ENCODE results near the gene LMBR1. TPM values are rescaled to one million over a fixed set of nuclear protein-coding genes. Genes with fewer than 3 reads are reported as not detected.

LMBR1 gene
- polyA plus RNA-seq, 1 experiment: 5.3 TPM

DNA sequence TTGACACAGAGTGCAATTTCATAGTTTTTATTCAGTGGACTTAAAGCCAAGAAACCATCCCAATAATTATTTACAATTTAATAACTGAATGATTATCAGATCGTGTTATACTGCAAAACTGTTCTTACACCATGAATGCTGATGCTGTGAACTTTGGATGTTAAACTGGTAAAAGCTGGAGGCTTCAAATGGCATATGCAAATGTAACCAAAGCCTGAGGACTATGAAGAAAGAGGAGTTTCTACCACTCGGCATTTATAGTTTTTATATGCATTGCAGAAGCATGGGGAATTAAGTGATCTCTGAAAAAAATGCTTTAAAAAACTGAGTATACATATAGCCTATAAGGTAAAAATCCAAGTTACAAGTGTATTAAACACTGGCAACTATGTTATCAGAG is 210.1 kb downstream of the LMBR1 start:
- CTCF ChIA-PET: interaction anchor here (0.5 to 0.8 kb wide), 2 partner anchors 65 to 998 kb away, joined by 3 read pairs; no protein-coding TSS in a partner anchor
- H3K36me3 ChIP-seq (ENCODE audit: control insufficient read depth, insufficient read depth, low read length): peaks cover 7% of the 10 kb centered on the region
- DNase-seq (ENCODE audit: low read depth): no peak
- POLR2A ChIA-PET: no interaction called here
- no peak overlapping the region for H3K4me3 ChIP-seq (ENCODE audit: low read depth, low read length)
- H3K27me3 ChIP-seq (ENCODE audit: control insufficient read depth, insufficient read depth, low read length): no peaks in the 10 kb centered on the region
- TF ChIP-seq, protein P1, sequence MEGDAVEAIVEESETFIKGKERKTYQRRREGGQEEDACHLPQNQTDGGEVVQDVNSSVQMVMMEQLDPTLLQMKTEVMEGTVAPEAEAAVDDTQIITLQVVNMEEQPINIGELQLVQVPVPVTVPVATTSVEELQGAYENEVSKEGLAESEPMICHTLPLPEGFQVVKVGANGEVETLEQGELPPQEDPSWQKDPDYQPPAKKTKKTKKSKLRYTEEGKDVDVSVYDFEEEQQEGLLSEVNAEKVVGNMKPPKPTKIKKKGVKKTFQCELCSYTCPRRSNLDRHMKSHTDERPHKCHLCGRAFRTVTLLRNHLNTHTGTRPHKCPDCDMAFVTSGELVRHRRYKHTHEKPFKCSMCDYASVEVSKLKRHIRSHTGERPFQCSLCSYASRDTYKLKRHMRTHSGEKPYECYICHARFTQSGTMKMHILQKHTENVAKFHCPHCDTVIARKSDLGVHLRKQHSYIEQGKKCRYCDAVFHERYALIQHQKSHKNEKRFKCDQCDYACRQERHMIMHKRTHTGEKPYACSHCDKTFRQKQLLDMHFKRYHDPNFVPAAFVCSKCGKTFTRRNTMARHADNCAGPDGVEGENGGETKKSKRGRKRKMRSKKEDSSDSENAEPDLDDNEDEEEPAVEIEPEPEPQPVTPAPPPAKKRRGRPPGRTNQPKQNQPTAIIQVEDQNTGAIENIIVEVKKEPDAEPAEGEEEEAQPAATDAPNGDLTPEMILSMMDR (IDR thresholded peaks at IDR 0.05; ENCODE audit: insufficient read depth, low read depth, low read length): no peak

- Histone ChIP-seq H3K27me3 (ENCODE audit: control insufficient read depth, insufficient read depth, low read length) (no peaks in the 10 kb centered on the region), H3K36me3 (ENCODE audit: control insufficient read depth, insufficient read depth, low read length) (peaks cover 8% of the 10 kb centered on the region), H3K4me3 (ENCODE audit: low read depth, low read length) (no peak overlapping the region)
- POLR2A ChIA-PET: no interaction called here
- TF ChIP-seq, protein P1 (IDR thresholded peaks at IDR 0.05; ENCODE audit: insufficient read depth, low read depth, low read length): no peak
- no peak for DNase-seq (ENCODE audit: low read depth)
- CTCF ChIA-PET: interaction anchor here (1.5 kb wide), 1 partner anchor 9 kb away, joined by 4 read pairs; no protein-coding TSS in a partner anchor
Measured at GRCh38 chr7:156680281-156680680, 212.7 kb downstream of the LMBR1 start.

- H3K36me3 ChIP-seq (ENCODE audit: control insufficient read depth, insufficient read depth, low read length): peaks cover 6% of the 10 kb centered on the region
- TF ChIP-seq, protein P1 (IDR thresholded peaks at IDR 0.05; ENCODE audit: insufficient read depth, low read depth, low read length): no peak
- no peak overlapping the region for H3K4me3 ChIP-seq (ENCODE audit: low read depth, low read length)
- CTCF ChIA-PET: interaction anchor here (1.1 kb wide), 1 partner anchor 16 kb away, joined by 3 read pairs; no protein-coding TSS in a partner anchor
- POLR2A ChIA-PET: no interaction called here
- DNase-seq (ENCODE audit: low read depth): no peak
- no peaks in the 10 kb centered on the region for H3K27me3 ChIP-seq (ENCODE audit: control insufficient read depth, insufficient read depth, low read length)
Measured at GRCh38 chr7:156677374-156678054, 215.5 kb downstream of the LMBR1 start.

DNA sequence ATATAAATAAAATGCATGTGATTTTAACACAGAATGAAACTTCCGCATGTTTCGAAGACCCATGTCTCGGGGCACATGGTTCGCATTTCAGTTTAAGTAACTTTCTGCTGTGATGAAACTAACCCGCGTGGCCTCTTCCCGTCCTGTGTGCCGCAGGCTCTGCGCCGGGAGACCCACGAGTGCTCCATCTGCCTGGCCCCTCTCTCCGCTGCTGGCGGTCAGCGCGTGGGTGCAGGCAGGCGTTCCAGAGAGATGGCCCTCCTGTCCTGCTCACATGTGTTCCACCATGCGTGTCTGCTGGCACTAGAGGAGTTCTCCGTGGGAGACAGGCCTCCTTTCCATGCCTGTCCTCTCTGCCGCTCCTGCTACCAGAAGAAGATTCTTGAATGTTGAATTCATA is 216.7 kb downstream of the LMBR1 start:
- TF ChIP-seq, protein P1 (IDR thresholded peaks at IDR 0.05; ENCODE audit: insufficient read depth, low read depth, low read length): no peak
- POLR2A ChIA-PET: no interaction called here
- peaks cover 4% of the 10 kb centered on the region for H3K36me3 ChIP-seq (ENCODE audit: control insufficient read depth, insufficient read depth, low read length)

GRCh38 chr7:156675721-156676120 is 217.3 kb downstream of the LMBR1 start:
- TF ChIP-seq, protein P1 (IDR thresholded peaks at IDR 0.05; ENCODE audit: insufficient read depth, low read depth, low read length): no peak
- Histone ChIP-seq H3K36me3 (ENCODE audit: control insufficient read depth, insufficient read depth, low read length) (peaks cover 2% of the 10 kb centered on the region), H3K27me3 (ENCODE audit: control insufficient read depth, insufficient read depth, low read length) (no peaks in the 10 kb centered on the region), H3K4me3 (ENCODE audit: low read depth, low read length) (no peak overlapping the region)
- ChIA-PET CTCF (no interaction called here), POLR2A (no interaction called here)
- DNase-seq (ENCODE audit: low read depth): no peak

More for the DNA sequence above, 216.7 kb downstream of the LMBR1 start:
- CTCF ChIA-PET: no interaction called here
- no peak overlapping the region for H3K4me3 ChIP-seq (ENCODE audit: low read depth, low read length)
- no peak for DNase-seq (ENCODE audit: low read depth)
- H3K27me3 ChIP-seq (ENCODE audit: control insufficient read depth, insufficient read depth, low read length): no peaks in the 10 kb centered on the region

All from BJ (cell line).